ENCODE measurements around the gene OR1K1. TPM values are rescaled to one million over a fixed set of nuclear protein-coding genes. Genes with fewer than 3 reads are reported as not detected.

The OR1K1 gene
- not detected for total RNA-seq (2021; ENCODE audit: unreplicated experiment)
- polyA plus RNA-seq (2012), result not detected in 2 replicates
- not detected for Bru-seq, nascent RNA
- not detected for BruChase-seq, experiment 1, labeled RNA remaining after a 6-hour chase
- BruChase-seq, experiment 2, labeled RNA remaining after a 2-hour chase, result not detected
- long read RNA-seq, result 0 reads

GRCh38 chr9:122800066-122801060 lies at the start of gene OR1K1:
TSS of gene OR1K1 (plus strand) at chr9:122800123. CDS start at chr9:122800123, 0 bp downstream.
- H3K79me2 ChIP-seq (ENCODE audit: insufficient read depth, low read length), result no peaks in the 10 kb centered on the region
- no peak within 1 kb of the TSS for H2AFZ ChIP-seq (ENCODE audit: low read depth, low read length, poor library complexity, severe bottlenecking)
- H3K36me3 ChIP-seq (ENCODE audit: control insufficient read depth in 1 of 2, insufficient read depth in 2 of 2, low read length in 2 of 2), result no peaks in the 10 kb centered on the region
- no peak within 1 kb of the TSS for H3K27ac ChIP-seq (ENCODE audit: low read depth, low read length)
- no peaks in the 10 kb centered on the region for H3K27me3 ChIP-seq (ENCODE audit: insufficient read depth, low read length)
- ChIA-PET CTCF (no interaction called here), POLR2A (no interaction called here), RAD21 (ENCODE audit: low non-redundant PET in 1 of 2, low total read pairs in 2 of 2, uncharacterized antibody in 2 of 2, unreplicated experiment in 2 of 2) (no interaction called here)
- H3K9me3 ChIP-seq (ENCODE audit: control insufficient read depth in 1 of 2, insufficient read depth in 1 of 2, low read depth in 1 of 2, low read length in 2 of 2), result no peaks in the 10 kb centered on the region
- intact Hi-C loops (cut with micrococcal nuclease), result no loop called here
- no peak for ATAC-seq
- H4K20me1 ChIP-seq (ENCODE audit: insufficient read depth), result no peaks in the 10 kb centered on the region
- no peak within 1 kb of the TSS for H3K4me2 ChIP-seq (ENCODE audit: low read length)
- no peak for DNase-seq (ENCODE audit: low read depth, low spot score)
- H3K4me3 ChIP-seq (replicated peaks in 1 of 2; ENCODE audit: low read depth in 1 of 2, low read length in 2 of 2), result no peak within 1 kb of the TSS
- no peaks in the 10 kb centered on the region for H3K9me2 ChIP-seq (ENCODE audit: insufficient read depth)
- H3K9ac ChIP-seq (ENCODE audit: low read length), result no peak within 1 kb of the TSS
- peaks cover 0 to 3% of the 10 kb centered on the region in 2 experiments; a peak in 1 of 4 replicates for H3K4me1 ChIP-seq (ENCODE audit: control insufficient read depth in 1 of 2, insufficient read depth in 2 of 2, low read length in 2 of 2)
- no TSS peak for BruUV-seq (replicated peaks)
- no peak for TF ChIP-seq POLR2A (IDR thresholded peaks at IDR 0.05; ENCODE audit: borderline replicate concordance, extremely low read depth, insufficient read depth, insufficient read length)
- no peak for TF ChIP-seq ZBTB33 (IDR thresholded peaks at IDR 0.05; ENCODE audit: extremely low read depth, insufficient replicate concordance, low read length)
- no peak for TF ChIP-seq ELF1 (IDR thresholded peaks at IDR 0.05; ENCODE audit: borderline replicate concordance, low read depth)
- no peak for TF ChIP-seq ZFX (IDR thresholded peaks at IDR 0.05)
- no peak for TF ChIP-seq CTCF (IDR thresholded peaks at IDR 0.05 in 2 of 3, conservative IDR thresholded peaks at IDR 0.05 in 1 of 3; ENCODE audit: borderline replicate concordance in 1 of 3, insufficient read depth in 1 of 3, low read depth in 2 of 3, low read length in 2 of 3)
- no peak for TF ChIP-seq RAD21 (IDR thresholded peaks at IDR 0.05; ENCODE audit: low read depth)
- no peak for TF ChIP-seq SP1 (IDR thresholded peaks at IDR 0.05; ENCODE audit: low read depth)
- no peak for TF ChIP-seq ZNF274 (IDR thresholded peaks at IDR 0.05; ENCODE audit: low read depth, low read length)
- TF ChIP-seq TCF7L2 (IDR thresholded peaks at IDR 0.05; ENCODE audit: borderline replicate concordance, extremely low read depth, insufficient read depth, insufficient read length), result no peak
- TF ChIP-seq CBX3 (IDR thresholded peaks at IDR 0.05; ENCODE audit: low read depth), result no peak
- no peak for TF ChIP-seq CEBPB (IDR thresholded peaks at IDR 0.05; ENCODE audit: low read depth)
- no peak for TF ChIP-seq YY1 (IDR thresholded peaks at IDR 0.05; ENCODE audit: extremely low read depth, insufficient replicate concordance, low read depth, low read length)
- TF ChIP-seq JUND (IDR thresholded peaks at IDR 0.05), result no peak
- TF ChIP-seq EGR1 (IDR thresholded peaks at IDR 0.05; ENCODE audit: low read depth), result no peak
- TF ChIP-seq SIN3A (IDR thresholded peaks at IDR 0.05; ENCODE audit: low read depth), result no peak
- no peak for TF ChIP-seq EZH2phosphoT487 (IDR thresholded peaks at IDR 0.05; ENCODE audit: borderline replicate concordance)
- TF ChIP-seq EZH2 (IDR thresholded peaks at IDR 0.05), result no peak
- no peak for TF ChIP-seq POLR2AphosphoS5 (IDR thresholded peaks at IDR 0.05; ENCODE audit: low read depth, low read length)
- no peak for TF ChIP-seq REST (IDR thresholded peaks at IDR 0.05; ENCODE audit: low read depth)

Data from HCT116 (cell line).